ENCODE data around the gene SNTA1. TPM values are rescaled to one million over a fixed set of nuclear protein-coding genes. Genes with fewer than 3 reads are reported as not detected.

Gene SNTA1
- total and polyA plus RNA-seq, 2 of the 8 experiments (the other 6 are each of a cell fraction or from before 2014, with no cell fraction given), result 4.5 to 8.0 TPM

GRCh38 chr20:33474097-33474873 lies 30.7 kb upstream of the SNTA1 start:
- H3K4me3 ChIP-seq (ENCODE audit: extremely low read depth in 1 of 4, insufficient read depth in 2 of 4, low read depth in 3 of 4, low read length in 4 of 4), result no peak overlapping the region
- H3K4me2 ChIP-seq (ENCODE audit: insufficient read depth in 1 of 2, low read depth in 2 of 2, low read length in 2 of 2), result no peak overlapping the region
- H4K5ac ChIP-seq (ENCODE audit: insufficient read length, low read depth, low read length), result no peak overlapping the region
- no peak overlapping the region for H3K14ac ChIP-seq (ENCODE audit: insufficient read length)
- DNase-seq (ENCODE audit: low read depth in 1 of 2, low spot score in 2 of 2) (no peak), FAIRE-seq (no peak)
- 90% methylated on average over 7 of the region's 7 CpGs; no CpG with 5 or more reads in 1 of the 2 experiments for WGBS, 2 experiments (ENCODE audit: extremely low coverage in 1 of 2, insufficient coverage in 1 of 2, insufficient read length in 1 of 2, insufficient replicate concordance in 2 of 2, low coverage in 1 of 2, low lambda C conversion rate in 2 of 2, missing lambda C conversion rate in 1 of 2)
- H3K18ac ChIP-seq (ENCODE audit: extremely low read depth, low read length), result no peak overlapping the region
- no peak overlapping the region for H2BK15ac ChIP-seq (ENCODE audit: low read length)
- H2BK12ac ChIP-seq (ENCODE audit: low read depth, low read length), result no peak overlapping the region
- H3K23ac ChIP-seq (ENCODE audit: insufficient read length), result no peak overlapping the region
- H2BK5ac ChIP-seq (ENCODE audit: low read depth, low read length), result no peak overlapping the region
- no peaks in the 10 kb centered on the region for H3K9me3 ChIP-seq (ENCODE audit: insufficient read depth in 2 of 2, low read depth in 1 of 2, low read length in 1 of 2)
- H2BK120ac ChIP-seq (replicated peaks; ENCODE audit: low read depth, low read length), result no peak overlapping the region
- H3K27ac ChIP-seq (ENCODE audit: low read depth, low read length), result no peak overlapping the region
- no peak overlapping the region for H2BK20ac ChIP-seq (ENCODE audit: low read length)
- no peaks in the 10 kb centered on the region for H3K27me3 ChIP-seq (replicated peaks in 1 of 4; ENCODE audit: control insufficient read depth in 3 of 4, extremely low read depth in 1 of 4, insufficient read depth in 3 of 4, low read length in 3 of 4)
- H3K79me2 ChIP-seq (ENCODE audit: control insufficient read depth in 1 of 2, insufficient read depth in 2 of 2, low read length in 2 of 2), result no peaks in the 10 kb centered on the region
- H4K20me1 ChIP-seq (replicated peaks in 1 of 2; ENCODE audit: control insufficient read depth in 1 of 2, insufficient read depth in 2 of 2, low read length in 2 of 2), result no peaks in the 10 kb centered on the region
- ChIA-PET CTCF (ENCODE audit: partially characterized antibody) (interaction anchor here (0.7 to 1.6 kb wide), 3 partner anchors 17 to 58 kb away, joined by 3 to 5 read pairs (median 3); no protein-coding TSS in a partner anchor), POLR2A (ENCODE audit: partially characterized antibody) (interaction anchor here (1.8 kb wide), 1 partner anchor 15 kb away, joined by 6 read pairs; the partner anchor contains the start of gene CBFA2T2)
- no peaks in the 10 kb centered on the region for H3K36me3 ChIP-seq (ENCODE audit: control insufficient read depth in 2 of 4, insufficient read depth in 4 of 4, low read length in 3 of 4)
- no peak overlapping the region for H2AK5ac ChIP-seq (ENCODE audit: low read depth, low read length)
- no peaks in the 10 kb centered on the region for H3K23me2 ChIP-seq (ENCODE audit: low read depth, low read length)
- no peaks in the 10 kb centered on the region for H3K79me1 ChIP-seq (ENCODE audit: low read depth, low read length)
- H4K8ac ChIP-seq (ENCODE audit: extremely low read depth, insufficient read depth, low read length), result no peak overlapping the region
- no peak overlapping the region for H3K4ac ChIP-seq (replicated peaks; ENCODE audit: insufficient read length, low read depth, low read length)
- H3K56ac ChIP-seq (replicated peaks; ENCODE audit: insufficient read length, low read depth, low read length), result no peak overlapping the region
- no peak overlapping the region for H2AFZ ChIP-seq (ENCODE audit: low read length)
- no peak overlapping the region for H3K9ac ChIP-seq (replicated peaks in 1 of 4; ENCODE audit: extremely low read depth in 1 of 4, low read depth in 3 of 4, low read length in 3 of 4)
- H4K91ac ChIP-seq (replicated peaks; ENCODE audit: insufficient read length, low read length), result no peak overlapping the region
- peaks cover 3 to 18% (median 10%) of the 10 kb centered on the region in 4 experiments for H3K4me1 ChIP-seq (replicated peaks in 1 of 4; ENCODE audit: control insufficient read depth in 3 of 4, insufficient read depth in 4 of 4, low read length in 3 of 4)
- TF ChIP-seq CBX5 (IDR thresholded peaks at IDR 0.05; ENCODE audit: low read depth, low read length), result no peak
- TF ChIP-seq MAX (IDR thresholded peaks at IDR 0.05), result no peak
- no peak for TF ChIP-seq HDAC6 (IDR thresholded peaks at IDR 0.05; ENCODE audit: low read depth, low read length)
- no peak for TF ChIP-seq RFX5 (IDR thresholded peaks at IDR 0.05; ENCODE audit: borderline replicate concordance, low read depth, low read length)
- no peak for TF ChIP-seq POU5F1 (IDR thresholded peaks at IDR 0.05; ENCODE audit: low read depth, low read length)
- no peak for TF ChIP-seq MAFK (IDR thresholded peaks at IDR 0.05; ENCODE audit: low read depth, low read length)
- TF ChIP-seq RNF2 (IDR thresholded peaks at IDR 0.05; ENCODE audit: borderline replicate concordance, low read depth, low read length, missing control alignments, poor library complexity, severe bottlenecking), result no peak
- no peak for TF ChIP-seq CBX8 (IDR thresholded peaks at IDR 0.05; ENCODE audit: borderline replicate concordance, low read depth, low read length)
- TF ChIP-seq CHD1 (IDR thresholded peaks at IDR 0.05; ENCODE audit: low read depth, low read length), result no peak
- TF ChIP-seq HDAC2 (IDR thresholded peaks at IDR 0.05; ENCODE audit: borderline replicate concordance in 1 of 2, low read depth in 2 of 2, low read length in 2 of 2), result no peak

Data from H1 (cell line).